GM12878 (cell line): Measurements from ENCODE around the gene ZG16. TPM values are rescaled to one million over a fixed set of nuclear protein-coding genes. Genes with fewer than 3 reads are reported as not detected.

Source experiments
- ATAC-seq: fragments of 200-7000 bp; cut with Tn5 transposase; 3 replicates; pipeline ENCODE4 v1.9.1; 2020; ENCODE audit warnings: mild to moderate bottlenecking, moderate library complexity
- BruUV-seq: library from RNA; stranded (reverse); fragments of 400-500 nt; replicated peaks from 2 replicates; lab custom pipeline; 2021; lab: Mats Ljungman, UMichigan
- CTCF ChIA-PET: fragments of 300-600 bp; sonication (Branson Sonifier 250); formaldehyde crosslinking; extraction: SDS; loops from one replicate; lab custom pipeline; 2021; ENCODE audit warnings: inconsistent platforms; lab: Yijun Ruan, JAX
- POLR2A ChIA-PET: fragments of 350-600 bp; formaldehyde crosslinking; extraction: SDS; loops from one replicate; lab custom pipeline; 2021; ENCODE audit warnings: inconsistent platforms; lab: Charles Lee
- RAD21 ChIA-PET: fragments of 300-600 bp; sonication (Branson Sonifier 250); formaldehyde crosslinking; loops from one replicate; lab custom pipeline; 2023; ENCODE audit warnings: antibody characterized with exemption; ENCODE audit not compliant: unreplicated experiment; lab: Charles Lee
- SMC1A ChIA-PET: fragments of 300-600 bp; sonication (Branson Sonifier 250); formaldehyde crosslinking; loops from one replicate; lab custom pipeline; 2023; ENCODE audit not compliant: unreplicated experiment, uncharacterized antibody; lab: Charles Lee
- DNase-seq: peaks from one replicate; pipeline ENCODE4 v3.0.0-alpha.2; 2011; ENCODE audit warnings: low read depth, low spot score
- FAIRE-seq: peaks from 3 replicates; lab custom pipeline; 2011; peaks lifted over from hg19 to GRCh38; lab: Jason Lieb, UNC
- H2AFZ ChIP-seq: 2 replicates; pipeline ENCODE4 v1.6.0; 2011; ENCODE audit warnings: low read depth, low read length, control low read depth; ENCODE audit not compliant: control insufficient read depth
- H3K27ac ChIP-seq: 2 replicates; pipeline ENCODE4 v1.5.1; 2011; ENCODE audit warnings: control low read depth; ENCODE audit not compliant: control insufficient read depth, insufficient read depth
- H3K27me3 ChIP-seq, 2 experiments: replicated peaks in 1 of 2; 2 replicates each; pipeline versions ENCODE4 v1.6.0 to v1.6.1; 2011; ENCODE audit warnings: low read length in 1 of 2; ENCODE audit not compliant: control insufficient read depth in 2 of 2, insufficient read depth in 2 of 2
- H3K36me3 ChIP-seq, 2 experiments: 2 replicates each; pipeline ENCODE4 v1.5.1; 2011; ENCODE audit warnings: low read length in 1 of 2; ENCODE audit not compliant: control insufficient read depth in 2 of 2, insufficient read depth in 2 of 2
- H3K4me1 ChIP-seq: 2 replicates; pipeline ENCODE4 v1.6.1; 2011; ENCODE audit warnings: mild to moderate bottlenecking, low read length, moderate library complexity, mixed read lengths; ENCODE audit not compliant: control insufficient read depth, insufficient read depth
- H3K4me2 ChIP-seq: 2 replicates; pipeline ENCODE4 v1.6.0; 2011; ENCODE audit warnings: control low read depth; ENCODE audit not compliant: control insufficient read depth, insufficient read depth
- H3K4me3 ChIP-seq: fragments of 200-600 bp; sonication (generic); 2 replicates; pipeline ENCODE4 v1.5.1; 2016
- H3K79me2 ChIP-seq: 2 replicates; pipeline ENCODE4 v1.6.0; 2011; ENCODE audit warnings: low read length; ENCODE audit not compliant: control insufficient read depth, insufficient read depth
- H3K9ac ChIP-seq: 2 replicates; pipeline ENCODE4 v1.8.0; 2011; ENCODE audit warnings: low read length, control low read depth, mixed read lengths; ENCODE audit not compliant: control insufficient read depth, insufficient read depth
- H3K9me3 ChIP-seq: replicated peaks from 3 replicates; pipeline ENCODE4 v1.5.1; 2011; ENCODE audit warnings: mild to moderate bottlenecking, low read length; ENCODE audit not compliant: control insufficient read depth, insufficient read depth
- H4K20me1 ChIP-seq: 2 replicates; pipeline ENCODE4 v1.6.0; 2011; ENCODE audit not compliant: control insufficient read depth, insufficient read depth
- HCFC1 ChIP-seq: fragments of 150-350 bp; IDR thresholded peaks from 2 replicates; pipeline ENCODE4 v1.6.1; 2014; ENCODE audit warnings: low read length
- LARP7 ChIP-seq: fragments of 450-650 bp; IDR thresholded peaks from 2 replicates; pipeline ENCODE4 v1.6.1; 2017; ENCODE audit warnings: mild to moderate bottlenecking
- PAX5 ChIP-seq: IDR thresholded peaks from 2 replicates; pipeline ENCODE4 v1.6.1; 2011; ENCODE audit warnings: low read depth, low read length, borderline replicate concordance
- PBX3 ChIP-seq: IDR thresholded peaks from 2 replicates; pipeline ENCODE4 v1.6.1; 2011; ENCODE audit warnings: mild to moderate bottlenecking, low read depth, low read length, moderate library complexity; ENCODE audit not compliant: insufficient replicate concordance
- PRDM15 ChIP-seq: fragments of 450-650 bp; formaldehyde crosslinking; IDR thresholded peaks from 2 replicates; pipeline ENCODE4 v1.4.0; 2020; ENCODE audit warnings: mild to moderate bottlenecking, moderate library complexity
- SREBF2 ChIP-seq: IDR thresholded peaks from 2 replicates; pipeline ENCODE4 v1.6.1; 2012; ENCODE audit warnings: mild to moderate bottlenecking, low read length
- WGBS: methylation state at CpG from one replicate; pipeline ENCODE4 v1.1.6; 2016; ENCODE audit warnings: low lambda C conversion rate; ENCODE audit not compliant: insufficient replicate concordance, insufficient coverage; ENCODE audit errors: missing lambda C conversion rate; 5-methylcytosine and 5-hydroxymethylcytosine counted together
- in situ Hi-C: fragments of 300-500 bp; cut with MboI; formaldehyde crosslinking; loops from 9 replicates; pipeline ENCODE4 v1.14.3; 2018; ENCODE audit warnings: mixed read lengths
- intact Hi-C: fragments of 100-400 bp; cut with micrococcal nuclease; formaldehyde crosslinking; loops from one replicate; pipeline ENCODE4 v1.14.2; 2022; ENCODE audit not compliant: unreplicated experiment
- polyA plus RNA-seq, 11 experiments: library from polyadenylated mRNA; depleted of rRNA in 4 of 11; unstranded in 6 of 11; stranded (reverse) in 5 of 11; fragments of >200 nt; fragmentation: Nextera tagmentation in 4 of 11; fragmentation: Illumina TruSeq in 1 of 11; extraction: Ambion mirVana in 4 of 11; extraction: Trizol in 1 of 11; gene quantifications; 1 replicate in 1 of 11; 2 replicates in 10 of 11; pipeline versions ENCODE4 v1.2.1 to v1.2.3, GENCODE V29; 2011 to 2016; ENCODE audit warnings: inconsistent platforms in 2 of 11, missing spikeins in 2 of 11, low read depth in 1 of 11
- total RNA-seq, 4 experiments: library from RNA; depleted of rRNA in 3 of 4; stranded (reverse); fragments of >200 nt in 3 of 4; fragmentation: Illumina TruSeq in 1 of 4; extraction: Trizol in 1 of 4; gene quantifications; 2 replicates each; pipeline versions ENCODE4 v1.2.1 to v1.2.3, GENCODE V29; 2013 to 2021
- TF ChIP-seq, protein P1 (sequence below): fragments of 450-650 bp; formaldehyde crosslinking; IDR thresholded peaks from 2 replicates; pipeline ENCODE4 v1.4.0; 2022; ENCODE audit warnings: mild to moderate bottlenecking, moderate library complexity
- TF ChIP-seq, protein P2 (sequence below): fragments of 450-650 bp; IDR thresholded peaks from 2 replicates; pipeline ENCODE4 v1.6.1; 2017; ENCODE audit warnings: mild to moderate bottlenecking, low read depth, inconsistent platforms; ENCODE audit not compliant: poor library complexity, severe bottlenecking
- TF ChIP-seq, protein P3 (sequence below): fragments of 450-650 bp; IDR thresholded peaks from 2 replicates; pipeline ENCODE4 v1.6.1; 2016; ENCODE audit warnings: mild to moderate bottlenecking

Gene ZG16
- total and polyA plus RNA-seq, 10 of the 15 experiments (the other 5 are each of a cell fraction or from before 2014, with no cell fraction given), result not detected

DNA sequence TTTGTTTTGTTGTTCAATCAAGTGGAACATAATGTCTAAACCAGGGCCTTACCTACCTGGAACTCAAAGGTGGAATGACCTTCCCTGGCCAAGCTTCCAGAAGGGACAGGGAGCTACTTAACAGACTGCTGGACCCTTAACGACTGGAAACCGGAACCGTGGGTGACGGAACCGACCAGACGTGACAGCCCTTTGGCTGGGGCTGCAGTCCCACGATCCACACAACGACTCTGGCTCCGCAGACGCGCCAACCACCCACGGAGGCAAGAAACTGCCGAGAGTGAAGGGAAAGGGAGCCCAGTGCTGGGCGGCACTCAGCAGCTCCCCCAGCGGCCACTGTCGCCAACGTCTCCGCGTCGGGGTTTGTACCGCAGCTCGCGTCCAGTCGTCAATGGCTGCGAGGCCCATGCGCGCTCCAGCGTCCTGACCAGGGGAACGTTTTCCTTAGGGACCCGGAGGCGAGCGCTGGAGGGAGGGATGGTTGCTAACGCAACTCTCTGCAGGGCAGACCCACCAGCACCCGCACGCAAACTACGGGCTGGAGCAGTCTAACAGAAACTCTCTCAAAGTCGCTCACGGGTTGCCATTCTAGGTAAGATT, 6.9 kb downstream of the ZG16 start:
- H3K79me2 ChIP-seq, result peaks cover 2% of the 10 kb centered on the region
- no peaks in the 10 kb centered on the region for H3K36me3 ChIP-seq
- peak overlapping the region; percentile 76 for H3K4me2 ChIP-seq
- no peaks in the 10 kb centered on the region for H4K20me1 ChIP-seq
- 14% methylated on average over 38 of the region's 38 CpGs for WGBS
- no peak overlapping the region; the same call in 1 of the 2 replicates for H3K9ac ChIP-seq
- H3K27ac ChIP-seq, result no peak overlapping the region
- H3K9me3 ChIP-seq, result no peaks in the 10 kb centered on the region
- intact Hi-C loops, result loop anchor here (5.0 kb wide), 1 partner anchor 38 kb away; the partner anchor contains the start of gene C16orf54
- H3K4me1 ChIP-seq, result peaks cover 13% of the 10 kb centered on the region
- ChIA-PET CTCF (interaction anchor here (0.6 to 3.4 kb wide), 22 partner anchors 9 to 468 kb away, joined by 3 to 24 read pairs (median 4); no protein-coding TSS in a partner anchor), POLR2A (interaction anchor here (1.0 to 1.3 kb wide), 3 partner anchors 10 to 53 kb away, joined by 3 to 4 read pairs (median 4); no protein-coding TSS in a partner anchor), SMC1A (interaction anchor here (0.6 to 2.2 kb wide), 8 partner anchors 19 to 104 kb away, joined by 3 to 10 read pairs (median 4); no protein-coding TSS in a partner anchor), RAD21 (interaction anchor here (0.5 to 1.6 kb wide), 10 partner anchors 29 to 85 kb away, joined by 3 to 8 read pairs (median 4); partner anchors contain the start of gene PAGR1)
- in situ Hi-C loops, result loop anchor here (5.0 kb wide), 1 partner anchor 53 kb away; no protein-coding TSS in a partner anchor
- ATAC-seq (peak; percentile 89), DNase-seq (no peak), FAIRE-seq (no peak)
- peak overlapping the region; percentile 88 for H2AFZ ChIP-seq
- BruUV-seq, result no TSS peak
- H3K27me3 ChIP-seq, result no peaks in the 10 kb centered on the region
- peak overlapping the region; percentile 15; the same call in 1 of the 2 replicates for H3K4me3 ChIP-seq
- no peak for TF ChIP-seq SREBF2
- TF ChIP-seq PRDM15 (CRISPR knock-in tag), result no peak
- no peak for TF ChIP-seq PAX5
- no peak for TF ChIP-seq PBX3
- TF ChIP-seq, protein P1, sequence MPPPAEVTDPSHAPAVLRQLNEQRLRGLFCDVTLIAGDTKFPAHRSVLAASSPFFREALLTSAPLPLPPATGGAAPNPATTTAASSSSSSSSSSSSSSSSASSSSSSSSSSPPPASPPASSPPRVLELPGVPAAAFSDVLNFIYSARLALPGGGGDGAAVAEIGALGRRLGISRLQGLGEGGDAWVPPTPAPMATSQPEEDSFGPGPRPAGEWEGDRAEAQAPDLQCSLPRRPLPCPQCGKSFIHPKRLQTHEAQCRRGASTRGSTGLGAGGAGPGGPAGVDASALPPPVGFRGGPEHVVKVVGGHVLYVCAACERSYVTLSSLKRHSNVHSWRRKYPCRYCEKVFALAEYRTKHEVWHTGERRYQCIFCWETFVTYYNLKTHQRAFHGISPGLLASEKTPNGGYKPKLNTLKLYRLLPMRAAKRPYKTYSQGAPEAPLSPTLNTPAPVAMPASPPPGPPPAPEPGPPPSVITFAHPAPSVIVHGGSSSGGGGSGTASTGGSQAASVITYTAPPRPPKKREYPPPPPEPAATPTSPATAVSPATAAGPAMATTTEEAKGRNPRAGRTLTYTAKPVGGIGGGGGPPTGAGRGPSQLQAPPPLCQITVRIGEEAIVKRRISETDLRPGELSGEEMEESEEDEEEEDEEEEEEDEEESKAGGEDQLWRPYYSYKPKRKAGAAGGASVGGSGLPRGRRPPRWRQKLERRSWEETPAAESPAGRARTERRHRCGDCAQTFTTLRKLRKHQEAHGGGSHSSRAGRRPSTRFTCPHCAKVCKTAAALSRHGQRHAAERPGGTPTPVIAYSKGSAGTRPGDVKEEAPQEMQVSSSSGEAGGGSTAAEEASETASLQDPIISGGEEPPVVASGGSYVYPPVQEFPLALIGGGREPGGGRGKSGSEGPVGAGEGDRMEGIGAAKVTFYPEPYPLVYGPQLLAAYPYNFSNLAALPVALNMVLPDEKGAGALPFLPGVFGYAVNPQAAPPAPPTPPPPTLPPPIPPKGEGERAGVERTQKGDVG, result no peak
- TF ChIP-seq, protein P2, sequence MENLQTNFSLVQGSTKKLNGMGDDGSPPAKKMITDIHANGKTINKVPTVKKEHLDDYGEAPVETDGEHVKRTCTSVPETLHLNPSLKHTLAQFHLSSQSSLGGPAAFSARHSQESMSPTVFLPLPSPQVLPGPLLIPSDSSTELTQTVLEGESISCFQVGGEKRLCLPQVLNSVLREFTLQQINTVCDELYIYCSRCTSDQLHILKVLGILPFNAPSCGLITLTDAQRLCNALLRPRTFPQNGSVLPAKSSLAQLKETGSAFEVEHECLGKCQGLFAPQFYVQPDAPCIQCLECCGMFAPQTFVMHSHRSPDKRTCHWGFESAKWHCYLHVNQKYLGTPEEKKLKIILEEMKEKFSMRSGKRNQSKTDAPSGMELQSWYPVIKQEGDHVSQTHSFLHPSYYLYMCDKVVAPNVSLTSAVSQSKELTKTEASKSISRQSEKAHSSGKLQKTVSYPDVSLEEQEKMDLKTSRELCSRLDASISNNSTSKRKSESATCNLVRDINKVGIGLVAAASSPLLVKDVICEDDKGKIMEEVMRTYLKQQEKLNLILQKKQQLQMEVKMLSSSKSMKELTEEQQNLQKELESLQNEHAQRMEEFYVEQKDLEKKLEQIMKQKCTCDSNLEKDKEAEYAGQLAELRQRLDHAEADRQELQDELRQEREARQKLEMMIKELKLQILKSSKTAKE, result no peak
- no peak for TF ChIP-seq HCFC1
- 0 out of 2 replicates have a peak, but pooled peaks have one; percentile 19 for TF ChIP-seq LARP7
- TF ChIP-seq, protein P3, sequence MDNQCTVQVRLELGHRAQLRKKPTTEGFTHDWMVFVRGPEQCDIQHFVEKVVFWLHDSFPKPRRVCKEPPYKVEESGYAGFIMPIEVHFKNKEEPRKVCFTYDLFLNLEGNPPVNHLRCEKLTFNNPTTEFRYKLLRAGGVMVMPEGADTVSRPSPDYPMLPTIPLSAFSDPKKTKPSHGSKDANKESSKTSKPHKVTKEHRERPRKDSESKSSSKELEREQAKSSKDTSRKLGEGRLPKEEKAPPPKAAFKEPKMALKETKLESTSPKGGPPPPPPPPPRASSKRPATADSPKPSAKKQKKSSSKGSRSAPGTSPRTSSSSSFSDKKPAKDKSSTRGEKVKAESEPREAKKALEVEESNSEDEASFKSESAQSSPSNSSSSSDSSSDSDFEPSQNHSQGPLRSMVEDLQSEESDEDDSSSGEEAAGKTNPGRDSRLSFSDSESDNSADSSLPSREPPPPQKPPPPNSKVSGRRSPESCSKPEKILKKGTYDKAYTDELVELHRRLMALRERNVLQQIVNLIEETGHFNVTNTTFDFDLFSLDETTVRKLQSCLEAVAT, result no peak
